ENCODE measurements around the gene KRT4.

The KRT4 gene

DNA sequence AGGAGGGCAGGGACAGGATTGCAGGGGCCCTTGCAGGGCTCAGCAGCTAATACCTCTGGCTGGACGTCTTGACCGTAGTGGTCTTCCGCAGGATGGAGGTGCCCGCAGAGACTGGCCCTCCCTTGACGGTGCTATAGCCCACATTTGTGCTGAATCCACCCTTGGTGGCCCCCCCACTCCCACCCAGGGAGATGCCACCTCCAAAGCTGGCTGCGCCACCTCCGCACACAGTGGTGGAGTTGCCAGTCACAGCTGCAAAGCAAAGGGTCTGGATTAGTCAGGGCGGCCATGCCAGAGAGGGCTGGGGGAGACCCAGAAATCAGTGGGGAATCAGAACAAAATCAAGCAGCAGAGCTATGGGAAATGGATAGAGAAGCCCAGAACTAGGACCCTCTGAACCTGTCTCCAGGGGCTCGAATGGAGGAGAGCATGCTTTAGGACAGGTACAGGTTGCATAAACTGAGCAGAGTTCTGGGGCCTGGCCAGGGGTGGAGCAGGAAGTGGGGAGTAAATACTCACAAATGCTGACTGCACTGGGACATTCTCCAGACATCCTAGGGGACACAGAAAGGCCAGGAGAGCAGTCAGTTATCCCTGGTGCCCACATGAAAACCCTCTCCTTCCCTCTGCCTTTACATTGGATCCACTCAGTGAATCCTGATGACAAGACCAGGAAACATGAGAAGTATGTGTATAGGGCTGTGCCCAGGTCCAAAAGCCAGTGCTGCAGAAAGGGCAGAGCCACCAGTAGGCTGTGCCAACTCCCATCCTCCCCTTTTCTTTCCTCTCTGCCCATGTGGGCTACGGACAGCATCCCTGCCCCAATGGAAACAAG lies 8.1 kb upstream of the KRT4 start:
- no peak for DNase-seq (ENCODE audit: low read depth in 2 of 2)

DNA sequence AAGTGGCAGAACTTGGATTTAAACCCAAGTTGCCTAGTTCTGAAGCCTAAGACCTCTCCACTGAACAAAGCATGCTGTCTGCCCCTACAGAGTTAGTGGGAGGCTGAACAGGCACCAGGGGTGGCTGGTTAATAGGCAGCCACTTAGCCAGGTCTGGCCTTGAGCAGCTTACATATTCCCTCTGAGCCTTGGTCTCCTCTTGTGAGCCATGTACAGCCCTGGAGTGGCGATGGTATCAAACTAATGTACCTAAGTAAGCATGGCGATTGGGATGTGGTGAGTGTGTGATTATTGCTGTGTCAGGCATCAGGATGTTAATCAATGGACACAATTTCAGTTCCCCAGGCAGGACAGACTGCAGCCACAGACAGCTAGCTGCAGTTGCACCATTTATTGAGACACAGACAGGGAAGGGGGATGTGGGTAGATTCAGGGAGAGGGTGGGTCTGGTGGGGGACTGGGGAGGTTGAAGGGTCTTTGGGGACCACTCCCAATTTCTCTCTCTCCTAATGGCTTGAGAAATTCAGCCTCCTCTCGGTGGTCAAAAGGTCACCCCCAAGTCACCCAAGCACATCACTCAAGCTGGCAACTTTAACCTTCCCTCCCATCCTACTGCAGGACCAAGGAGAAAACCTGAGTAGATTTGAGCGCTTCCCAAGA lies 7.3 kb upstream of the KRT4 start:
- no peak for DNase-seq (ENCODE audit: low read depth in 2 of 2)

DNA sequence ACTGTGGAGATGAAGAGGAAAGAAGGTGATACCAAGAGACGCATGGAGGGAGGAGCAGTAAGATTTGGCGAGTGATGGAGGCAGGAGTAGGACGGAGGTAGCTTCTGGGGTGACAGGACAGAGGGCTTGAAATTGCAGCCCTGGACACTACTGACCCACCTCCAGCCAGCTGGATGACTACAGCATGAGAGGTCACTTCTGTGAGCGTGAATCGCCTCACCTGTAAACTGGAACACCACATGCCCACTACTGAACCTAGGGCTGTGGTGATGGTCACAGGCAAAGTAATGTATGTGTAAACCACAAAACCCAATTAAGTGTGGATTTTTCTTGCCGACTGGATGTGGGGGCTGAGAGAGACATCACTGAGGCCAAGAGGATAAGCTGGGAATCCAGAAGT lies 6.6 kb upstream of the KRT4 start:
- DNase-seq (ENCODE audit: low read depth in 2 of 2): no peak

DNA sequence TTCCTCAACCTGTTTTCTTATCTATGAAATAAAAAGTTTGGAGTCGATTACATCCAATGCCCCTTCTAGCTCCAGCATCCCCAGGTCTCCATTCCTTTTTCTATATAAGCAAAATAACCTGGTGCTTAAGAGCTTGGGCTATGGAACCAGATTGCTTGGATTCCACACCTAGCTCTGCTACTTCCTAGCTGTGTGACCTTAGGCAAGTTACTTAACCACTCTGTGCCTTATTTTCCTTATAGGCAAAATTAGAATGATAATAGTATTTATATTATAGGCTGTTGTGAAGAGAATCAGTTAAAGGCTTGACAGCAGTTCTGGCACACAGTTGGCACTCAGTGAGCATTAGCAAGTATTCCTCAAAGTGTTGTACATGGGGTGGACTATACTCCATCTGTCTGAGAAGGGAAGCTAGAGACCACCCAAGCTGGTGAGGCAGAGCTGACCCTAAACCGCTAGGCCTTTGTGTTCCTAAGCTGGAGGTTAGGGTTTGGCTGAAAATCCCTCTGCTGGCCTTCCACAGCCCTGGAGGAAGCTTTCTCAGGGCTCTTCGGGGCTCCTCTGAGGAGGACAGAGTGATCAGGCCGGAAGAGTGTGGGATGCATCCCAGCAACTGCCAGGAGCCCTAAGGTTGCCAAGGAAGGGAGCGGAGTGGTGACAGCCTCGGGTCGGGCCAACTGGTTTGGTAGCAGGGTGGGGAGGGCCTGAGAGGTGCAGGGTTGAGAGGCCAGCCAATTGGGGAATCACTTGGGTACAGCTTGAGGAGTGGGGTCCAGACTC lies 6.0 kb upstream of the KRT4 start:
- DNase-seq (ENCODE audit: low read depth in 2 of 2): no peak

DNA sequence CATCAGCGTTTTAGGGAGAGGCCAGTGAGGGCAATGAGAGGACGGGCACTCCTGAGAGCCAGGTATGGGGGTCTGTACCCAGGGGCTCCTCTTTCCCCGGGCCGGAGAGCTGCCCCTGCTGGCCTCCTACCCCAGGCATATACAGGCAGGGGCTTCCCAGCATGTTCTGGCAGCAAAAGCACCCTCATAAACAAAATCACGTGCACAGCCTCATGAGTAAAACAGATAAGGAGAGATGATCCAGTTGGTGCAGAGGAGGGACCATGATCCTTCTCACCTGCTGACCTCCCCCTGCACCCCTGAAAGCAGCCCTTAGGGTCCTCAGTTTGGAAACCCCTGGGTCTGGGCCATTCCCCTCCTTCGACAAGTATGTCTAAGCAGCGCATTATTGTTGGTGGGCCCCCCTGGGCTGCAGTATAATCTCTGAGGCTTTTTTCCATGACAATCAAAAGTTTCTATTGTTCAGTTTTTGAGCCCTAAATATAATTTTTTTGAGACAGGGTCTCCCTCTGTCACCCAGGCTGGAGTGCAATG lies 5.0 kb upstream of the KRT4 start:
- no peak for DNase-seq (ENCODE audit: low read depth in 2 of 2)

- no peak for DNase-seq (ENCODE audit: low read depth in 2 of 2)
Measured at GRCh38 chr12:52818388-52818787, 4.5 kb upstream of the KRT4 start.

DNA sequence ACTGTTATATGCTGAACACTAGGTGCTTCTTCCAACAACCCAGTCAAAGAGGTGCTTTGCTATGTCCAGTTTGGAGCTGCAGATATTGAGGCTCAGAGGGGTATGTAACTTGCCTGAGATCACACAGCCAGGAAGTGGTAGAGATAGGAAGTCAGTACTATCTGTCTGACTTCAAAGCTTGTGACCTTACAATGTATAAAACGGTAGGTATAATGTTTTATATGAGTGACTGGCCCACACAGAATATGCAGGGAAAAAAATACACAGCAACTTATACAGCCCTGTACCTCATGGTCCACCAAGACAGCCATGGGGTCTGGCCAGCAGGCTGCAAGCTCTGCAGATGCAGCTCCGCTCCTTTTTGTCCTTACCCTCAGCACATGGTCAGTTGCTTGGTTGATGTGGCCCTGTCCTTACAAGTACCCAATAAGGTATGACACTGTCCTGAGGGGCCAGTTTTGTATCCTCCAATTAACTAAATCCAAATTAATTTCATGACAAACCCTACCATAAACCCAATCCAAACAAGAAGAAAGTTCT lies 3.9 kb upstream of the KRT4 start:
- no peak for DNase-seq (ENCODE audit: low read depth in 2 of 2)

DNA sequence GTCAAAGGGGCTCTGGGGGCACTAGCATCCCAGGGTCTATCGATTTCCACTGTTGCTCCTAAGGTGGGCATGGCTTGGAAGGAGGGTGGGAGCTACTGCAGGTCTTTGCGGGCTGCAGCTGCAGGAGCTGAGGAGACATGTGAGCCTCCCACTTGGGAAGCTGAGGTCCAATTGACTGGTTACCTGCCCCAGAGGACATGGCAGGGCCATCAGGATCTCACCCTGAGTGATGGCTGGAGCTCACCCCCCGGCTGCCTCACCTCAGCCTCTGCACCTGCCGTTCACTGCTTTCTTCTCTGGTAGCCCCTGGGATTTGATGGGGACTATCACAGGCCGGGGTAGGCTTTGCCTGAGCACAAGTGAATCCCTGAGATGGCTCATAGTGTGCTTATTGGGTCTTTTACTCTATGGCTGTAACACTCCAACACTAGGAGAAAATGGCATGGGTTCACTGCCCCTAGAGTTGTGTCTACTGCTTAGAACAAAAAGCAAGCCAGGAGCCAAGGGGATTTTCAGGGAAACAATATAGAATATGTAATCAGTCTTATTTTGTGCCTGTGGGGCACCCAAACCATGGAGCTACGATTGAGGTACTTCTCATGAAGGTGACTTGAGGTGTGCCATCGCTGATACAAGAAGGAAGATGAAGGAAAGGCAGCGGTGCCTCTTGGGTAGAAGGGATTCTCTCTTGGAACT lies 3.2 kb upstream of the KRT4 start:
- no peak for DNase-seq (ENCODE audit: low read depth in 2 of 2)

DNA sequence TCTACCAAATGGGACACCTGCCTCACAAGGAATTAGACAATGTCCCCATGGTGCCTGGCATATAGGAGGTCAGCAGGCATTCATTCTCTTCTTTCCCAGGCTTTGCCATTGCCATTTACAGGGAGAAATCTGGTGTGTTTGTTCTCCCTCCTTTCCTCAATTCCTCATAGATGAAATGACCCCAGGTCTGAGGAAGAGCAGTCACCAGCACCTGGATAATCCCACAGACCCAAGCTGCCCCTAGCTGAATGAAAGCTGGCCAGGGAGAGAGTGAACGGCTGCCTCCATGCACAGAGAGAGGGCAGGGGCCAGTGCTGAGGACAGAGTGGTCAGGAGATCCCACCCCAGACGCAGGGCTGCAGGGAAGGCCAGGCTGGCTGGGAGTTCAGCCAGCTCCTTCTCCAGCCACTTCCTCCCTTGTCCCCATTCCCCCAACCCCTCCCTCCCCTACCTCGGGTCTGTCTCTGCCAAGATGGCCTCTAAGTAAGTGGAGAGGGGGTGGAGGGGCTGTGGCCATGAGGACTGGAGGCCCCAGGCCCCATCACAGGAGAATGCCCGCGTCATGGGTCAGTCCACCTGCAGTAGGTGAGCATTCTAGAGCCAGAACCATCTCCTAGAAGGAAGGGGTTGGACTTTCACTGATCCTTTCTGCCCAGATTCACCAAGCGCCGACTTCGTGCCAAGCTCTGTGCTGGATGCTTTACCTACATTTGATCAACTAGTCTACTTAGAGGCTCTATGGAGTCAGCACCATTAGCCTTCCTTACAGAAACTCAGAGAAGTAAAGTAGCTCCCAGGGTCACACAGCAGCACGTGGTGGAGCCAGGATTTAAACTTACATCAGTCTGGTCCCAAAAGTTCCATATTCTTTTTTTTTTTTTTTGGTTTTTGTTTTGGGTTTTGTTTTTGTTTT lies 2.0 kb upstream of the KRT4 start:
- no peak for DNase-seq (ENCODE audit: low read depth in 2 of 2)

GRCh38 chr12:52815161-52815560 lies 1.2 kb upstream of the KRT4 start:
- DNase-seq (ENCODE audit: low read depth in 2 of 2): no peak

DNA sequence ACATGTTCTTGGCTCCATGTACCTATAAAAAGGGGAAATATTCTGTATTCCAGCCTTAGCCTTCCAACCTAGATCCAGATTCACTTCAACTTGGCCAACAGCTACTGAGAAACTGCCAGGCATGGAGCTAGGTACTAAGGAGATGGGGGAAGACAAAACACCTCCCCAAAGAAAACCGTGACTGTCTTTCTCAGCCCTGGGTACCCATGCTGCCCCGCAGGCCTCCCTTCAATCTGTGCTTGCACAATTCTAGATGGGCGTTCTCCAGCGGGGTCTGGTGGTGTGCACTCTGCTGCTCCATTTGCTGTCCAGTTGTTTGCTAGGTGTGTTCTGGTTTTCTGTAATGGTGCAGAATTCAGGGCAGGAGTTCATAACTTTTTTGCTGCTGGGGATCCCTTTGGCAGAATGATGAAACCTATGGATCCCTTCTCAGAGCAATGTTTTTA lies 817 bp upstream of the KRT4 start:
- DNase-seq (ENCODE audit: low read depth in 2 of 2): no peak

DNA sequence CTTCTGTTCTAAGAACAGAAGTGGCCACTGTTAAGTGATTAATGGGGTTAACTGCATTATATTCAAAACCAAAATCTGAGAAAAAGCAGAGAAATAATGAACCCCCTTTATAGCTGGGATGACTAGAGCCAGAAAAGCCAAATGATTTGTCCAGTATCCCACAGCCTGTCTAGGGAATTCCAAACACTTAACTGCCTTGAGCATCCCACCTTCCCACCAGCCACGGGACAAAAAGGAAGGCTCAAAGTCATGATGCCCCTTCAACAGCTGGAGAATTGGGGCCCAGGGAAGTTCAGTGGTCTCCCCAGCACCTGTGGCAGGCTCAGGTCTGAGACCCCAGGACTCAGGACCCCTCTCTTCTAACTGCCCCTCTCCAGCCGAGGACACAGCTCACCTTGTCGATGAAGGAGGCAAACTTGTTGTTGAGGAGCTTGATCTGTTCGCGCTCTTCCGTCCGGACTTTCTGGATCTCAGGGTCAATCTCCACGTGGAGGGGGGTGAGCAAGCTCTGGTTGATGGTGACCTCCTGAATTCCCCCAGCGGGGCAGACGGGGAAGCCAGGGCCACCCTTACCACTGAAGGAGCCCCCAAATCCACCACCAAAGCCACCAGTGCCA lies 605 bp downstream of the KRT4 start:
- no peak for DNase-seq (ENCODE audit: low read depth in 2 of 2)

GRCh38 chr12:52812749-52813148 lies 1.2 kb downstream of the KRT4 start:
- no peak for DNase-seq (ENCODE audit: low read depth in 2 of 2)

DNA sequence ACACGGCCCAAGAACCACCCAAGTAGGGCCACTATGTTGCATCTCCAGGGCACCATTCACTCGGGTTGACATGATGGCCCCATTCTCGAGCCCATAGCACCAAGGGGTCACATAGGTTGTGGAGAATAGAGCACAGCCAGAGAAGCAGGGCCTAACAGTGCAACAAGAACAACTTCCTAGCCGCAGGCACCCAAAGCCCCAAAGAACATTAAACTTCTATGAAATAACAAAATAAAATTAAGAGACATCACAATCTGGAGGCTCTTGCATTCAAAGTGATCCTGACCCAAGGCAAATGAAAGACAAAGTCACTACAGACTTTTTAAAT lies 1.9 kb downstream of the KRT4 start:
- DNase-seq (ENCODE audit: low read depth in 2 of 2): no peak

DNA sequence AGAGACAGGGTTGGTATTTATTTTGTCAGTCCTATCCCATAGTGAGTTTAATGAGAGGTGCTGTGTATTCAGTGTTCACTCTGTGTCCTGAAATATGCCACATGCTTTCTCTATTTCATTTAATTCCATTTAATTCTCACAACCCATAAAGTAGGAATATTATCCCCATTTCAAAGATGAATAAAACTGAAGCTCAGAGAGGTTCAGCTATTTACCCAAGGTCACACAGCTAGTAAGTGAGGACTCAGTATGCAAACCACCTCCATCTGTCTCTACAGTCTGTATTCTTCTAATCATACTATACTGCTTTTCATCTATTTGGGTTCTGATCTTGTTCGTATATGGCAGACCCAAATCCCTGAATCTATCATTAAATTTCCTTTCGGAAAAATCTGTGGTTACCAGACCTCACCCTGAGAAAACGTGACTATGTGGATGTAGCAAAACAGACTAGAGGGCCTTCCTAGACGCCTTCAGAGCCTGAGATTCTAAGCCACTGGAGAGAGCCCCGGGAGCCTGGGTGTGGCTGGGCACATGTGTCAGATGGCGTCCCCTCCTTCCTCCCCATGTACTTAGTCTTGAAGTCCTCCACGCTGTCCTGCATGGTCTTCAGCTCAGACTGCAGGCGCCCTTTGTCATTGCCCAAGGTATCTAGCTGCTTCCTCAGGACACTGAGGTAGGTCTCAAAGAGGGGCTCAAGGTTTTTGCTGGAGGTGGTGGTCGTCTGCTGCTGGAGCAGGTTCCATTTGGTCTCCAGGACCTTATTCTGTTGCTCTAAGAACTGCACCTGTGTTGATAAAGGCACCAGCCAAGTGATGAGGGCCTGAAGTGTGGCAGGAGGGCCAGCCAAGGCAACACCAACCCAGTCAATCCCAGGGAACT lies 2.5 kb downstream of the KRT4 start:
- DNase-seq (ENCODE audit: low read depth in 2 of 2): no peak

DNA sequence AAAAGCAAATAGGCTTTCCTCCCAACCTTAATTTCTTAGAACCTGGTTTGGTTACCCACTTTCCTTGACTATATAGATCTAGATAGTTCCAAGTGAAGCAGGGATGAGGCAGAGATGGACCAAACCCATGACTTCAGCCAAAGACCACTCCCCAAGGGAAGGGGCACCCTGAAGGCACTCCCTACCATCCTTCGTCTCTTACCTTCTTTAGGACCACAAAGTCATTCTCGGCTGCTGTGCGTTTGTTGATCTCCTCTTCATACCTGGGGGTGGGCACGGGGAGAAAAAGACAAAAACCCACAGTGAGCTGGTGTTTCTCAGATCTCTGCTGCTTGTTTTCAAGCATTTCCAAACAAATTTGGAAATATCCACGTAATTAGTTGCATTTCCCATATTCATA lies 3.4 kb downstream of the KRT4 start:
- no peak for DNase-seq (ENCODE audit: low read depth in 2 of 2)

DNA sequence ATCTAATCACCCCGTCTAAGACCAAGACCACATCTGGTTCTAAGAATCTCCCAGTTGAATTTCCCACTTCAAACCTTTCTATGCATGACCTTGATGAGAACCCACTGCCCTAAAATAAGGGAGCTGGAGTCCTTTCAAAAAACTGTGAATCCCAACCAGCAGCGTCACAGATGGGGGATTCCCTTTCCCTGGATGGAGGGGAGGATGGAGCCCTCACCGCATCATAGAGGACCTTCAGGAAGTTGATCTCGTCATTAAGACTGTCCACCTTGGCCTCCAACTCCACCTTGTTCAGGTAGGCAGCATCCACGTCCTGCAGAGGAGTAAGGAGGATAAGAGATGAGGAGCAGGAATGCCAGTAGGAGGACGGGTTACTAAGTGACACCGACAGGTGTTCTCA lies 4.8 kb downstream of the KRT4 start:
- DNase-seq (ENCODE audit: low read depth in 2 of 2): no peak

- no peak for DNase-seq (ENCODE audit: low read depth in 2 of 2)
Measured at GRCh38 chr12:52808573-52809160, 5.2 kb downstream of the KRT4 start.

All from activated CD8-positive, alpha-beta memory T cell treated with anti-CD3 and anti-CD28 coated beads for 4 hours (primary cell).